G401 (cell line): ENCODE results near the gene NCF1. TPM values are rescaled to one million over a fixed set of nuclear protein-coding genes. Genes with fewer than 3 reads are reported as not detected.
"Not testable (repeated sequence)": the region's sequence is repeated elsewhere in the genome, so short reads cannot be mapped to it uniquely, and the experiment has no call there.

ENCODE experiments used
- DNase-seq: peaks from one replicate; pipeline ENCODE4 v3.0.0-alpha.2; 2015; ENCODE audit warnings: low spot score
- in situ Hi-C: cut with HindIII; loops from 2 replicates; pipeline ENCODE4 v1.10.0; 2016; ENCODE audit warnings: low sequenced_read_pairs, mixed read lengths
- total RNA-seq: library from RNA; depleted of rRNA; stranded (reverse); fragments of >200 nt; shearing (Covaris generic); gene quantifications from 2 replicates; pipeline ENCODE4 v1.2.3, GENCODE V29; 2014; rRNA removed

Gene NCF1
- total RNA-seq, result not detected in 2 replicates

GRCh38 chr7:74773760-74774750 is at the start of gene NCF1:
TSS of gene NCF1 (plus strand) at chr7:74774011. CDS start at chr7:74774032, 21 bp downstream.
- in situ Hi-C loops, result not testable (repeated sequence)

GRCh38 chr7:74725840-74726239 is 48.0 kb upstream of the NCF1 start:
- in situ Hi-C loops, result no loop called here

More at GRCh38 chr7:74773760-74774750, at the start of gene NCF1:
- DNase-seq, result not testable (repeated sequence)

DNA sequence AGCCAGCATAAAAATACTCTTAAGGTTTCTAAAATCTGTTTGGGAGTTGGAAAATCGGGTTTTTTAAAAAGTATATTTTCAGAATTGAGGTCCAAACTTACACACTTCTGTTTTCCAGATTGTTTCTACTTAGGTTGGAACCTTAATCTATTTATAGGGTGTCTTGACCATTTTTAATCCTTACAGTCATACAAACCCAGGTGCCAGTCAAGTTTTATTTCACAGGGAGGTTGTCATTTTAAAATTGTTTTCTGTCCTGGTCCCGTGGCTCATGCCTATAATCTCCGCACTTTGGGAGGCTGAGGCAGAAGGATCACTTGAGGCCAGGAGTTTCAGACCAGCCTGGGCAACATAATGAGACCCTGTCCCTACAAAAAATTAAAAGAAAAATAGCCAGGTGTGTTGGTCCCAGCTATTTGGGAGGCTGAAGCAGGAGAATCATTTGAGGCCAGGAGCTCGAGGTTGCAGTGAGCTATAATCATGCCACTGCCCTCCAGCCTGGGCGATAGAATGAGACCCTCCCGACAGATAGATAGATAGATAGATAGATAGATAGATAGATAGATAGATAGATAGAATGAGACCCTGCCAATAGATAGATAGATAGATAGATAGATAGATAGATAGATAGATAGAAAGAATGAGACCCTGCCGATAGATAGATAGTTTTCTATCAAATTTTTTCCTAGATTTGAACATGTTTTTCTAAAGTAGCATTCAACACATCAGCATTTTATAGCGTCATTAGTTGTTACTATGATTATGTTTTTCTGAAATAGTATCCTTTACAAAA is 47.3 kb upstream of the NCF1 start:
- in situ Hi-C loops, result no loop called here
- no peak for DNase-seq

More at GRCh38 chr7:74725840-74726239, 48.0 kb upstream of the NCF1 start:
- no peak for DNase-seq

DNA sequence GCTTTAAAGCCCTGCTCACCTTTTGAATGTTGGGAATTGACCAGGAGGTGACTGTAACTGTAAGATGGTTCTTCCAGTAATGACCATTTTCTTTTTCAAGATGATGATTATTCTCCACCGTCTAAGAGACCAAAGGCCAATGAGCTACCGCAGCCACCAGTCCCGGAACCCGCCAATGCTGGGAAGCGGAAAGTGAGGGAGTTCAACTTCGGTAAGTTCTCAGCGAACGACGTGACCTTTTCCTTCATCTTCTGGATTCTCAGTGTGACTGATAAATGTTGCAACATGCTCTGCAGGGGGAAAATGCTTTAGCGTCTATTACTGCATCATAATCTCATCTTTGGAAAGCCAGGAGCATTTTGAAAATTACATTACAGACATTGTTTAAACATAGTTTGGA is 45.1 kb upstream of the NCF1 start:
- DNase-seq, in situ Hi-C loops: not testable (repeated sequence)

DNA sequence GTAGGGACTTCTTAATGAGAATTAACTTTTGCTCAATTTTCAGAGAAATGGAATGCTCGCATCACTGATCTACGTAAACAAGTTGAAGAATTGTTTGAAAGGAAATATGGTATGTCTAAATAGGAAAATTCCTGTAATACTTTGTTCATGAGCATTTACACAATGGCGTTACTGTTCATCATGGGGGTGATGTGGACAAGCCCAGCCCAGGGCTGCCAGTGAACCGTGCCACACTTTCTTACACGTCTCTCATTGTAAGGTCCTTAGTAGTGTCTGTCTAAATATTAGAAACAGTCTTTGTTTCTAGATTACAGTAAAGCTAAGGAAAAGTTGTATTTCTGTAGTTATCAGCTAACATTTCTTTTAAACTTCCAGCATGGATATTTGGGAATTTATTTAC is 43.6 kb upstream of the NCF1 start:
- DNase-seq, in situ Hi-C loops: not testable (repeated sequence)

GRCh38 chr7:74739974-74740703 is 33.7 kb upstream of the NCF1 start:
- in situ Hi-C loops, DNase-seq: not testable (repeated sequence)

- in situ Hi-C loops, result not testable (repeated sequence)
Observed at GRCh38 chr7:74743936-74744557, 29.8 kb upstream of the NCF1 start.

DNA sequence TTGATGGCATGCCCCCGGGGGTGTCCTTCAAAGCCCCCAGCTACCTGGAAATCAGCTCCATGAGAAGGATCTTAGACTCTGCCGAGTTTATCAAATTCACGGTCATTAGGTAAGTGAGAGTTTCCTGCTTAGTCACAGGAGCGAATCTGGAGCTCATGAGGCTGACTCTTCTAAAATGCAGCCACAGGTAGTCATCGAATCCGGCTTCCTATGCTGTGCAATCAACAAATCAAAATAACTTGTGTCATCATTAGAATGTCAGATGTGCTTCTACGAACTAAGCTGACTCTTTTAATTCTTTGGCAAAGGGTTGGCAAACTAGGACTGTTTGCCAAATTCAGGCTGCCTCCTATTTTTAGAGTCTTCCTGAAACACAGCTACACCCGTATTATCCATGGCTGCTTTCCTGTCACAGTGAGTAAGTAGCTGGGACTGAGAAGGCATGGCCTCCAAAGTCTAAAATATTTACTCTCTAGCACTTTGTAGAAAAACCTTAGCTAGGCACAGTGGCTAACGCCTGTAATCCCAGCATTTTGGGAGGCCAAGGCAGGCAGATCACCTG is 19.8 kb upstream of the NCF1 start:
- in situ Hi-C loops, DNase-seq: not testable (repeated sequence)

More at GRCh38 chr7:74743936-74744557, 29.8 kb upstream of the NCF1 start:
- DNase-seq, result not testable (repeated sequence)

DNA sequence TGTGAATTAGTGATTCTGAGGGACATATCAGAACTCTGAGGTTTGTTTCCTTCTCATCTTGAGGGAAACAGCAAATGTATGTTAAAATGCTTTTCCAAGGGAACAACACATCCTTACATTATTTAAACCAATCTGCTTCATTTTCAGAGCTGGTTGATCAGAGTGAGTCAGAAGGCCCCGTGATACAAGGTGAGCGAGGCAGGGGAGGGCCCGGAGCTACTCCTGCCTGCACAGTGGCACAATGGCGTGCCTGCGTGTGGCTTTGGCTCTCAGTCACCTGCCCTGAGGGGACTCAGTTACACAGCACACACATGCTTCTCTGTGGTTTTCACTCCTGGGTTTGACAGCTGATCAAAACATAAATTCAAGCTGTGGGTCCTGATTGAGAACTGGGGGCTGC is 17.1 kb upstream of the NCF1 start:
- DNase-seq, in situ Hi-C loops: not testable (repeated sequence)

DNA sequence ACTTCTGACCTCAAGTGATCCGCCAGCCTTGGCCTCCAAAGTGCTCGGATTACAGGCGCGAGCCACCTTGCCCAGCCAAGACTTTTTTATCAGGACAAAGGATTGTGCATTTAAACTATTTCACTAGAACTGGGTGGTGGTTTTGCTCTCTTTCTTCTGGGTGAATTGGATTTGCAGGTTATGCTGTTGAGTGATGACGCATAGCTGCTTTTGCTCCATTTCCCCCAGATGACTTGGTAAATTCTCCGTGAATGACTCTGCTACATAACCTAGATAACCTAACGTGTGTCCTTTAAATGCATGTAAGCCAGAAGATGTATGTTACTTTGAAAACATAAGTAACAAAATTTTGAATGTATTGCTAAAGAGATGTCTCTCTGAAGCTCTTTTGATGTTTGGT is 15.5 kb upstream of the NCF1 start:
- DNase-seq, in situ Hi-C loops: not testable (repeated sequence)

- DNase-seq, in situ Hi-C loops: not testable (repeated sequence)
Observed at GRCh38 chr7:74758982-74759381, 14.8 kb upstream of the NCF1 start.

DNA sequence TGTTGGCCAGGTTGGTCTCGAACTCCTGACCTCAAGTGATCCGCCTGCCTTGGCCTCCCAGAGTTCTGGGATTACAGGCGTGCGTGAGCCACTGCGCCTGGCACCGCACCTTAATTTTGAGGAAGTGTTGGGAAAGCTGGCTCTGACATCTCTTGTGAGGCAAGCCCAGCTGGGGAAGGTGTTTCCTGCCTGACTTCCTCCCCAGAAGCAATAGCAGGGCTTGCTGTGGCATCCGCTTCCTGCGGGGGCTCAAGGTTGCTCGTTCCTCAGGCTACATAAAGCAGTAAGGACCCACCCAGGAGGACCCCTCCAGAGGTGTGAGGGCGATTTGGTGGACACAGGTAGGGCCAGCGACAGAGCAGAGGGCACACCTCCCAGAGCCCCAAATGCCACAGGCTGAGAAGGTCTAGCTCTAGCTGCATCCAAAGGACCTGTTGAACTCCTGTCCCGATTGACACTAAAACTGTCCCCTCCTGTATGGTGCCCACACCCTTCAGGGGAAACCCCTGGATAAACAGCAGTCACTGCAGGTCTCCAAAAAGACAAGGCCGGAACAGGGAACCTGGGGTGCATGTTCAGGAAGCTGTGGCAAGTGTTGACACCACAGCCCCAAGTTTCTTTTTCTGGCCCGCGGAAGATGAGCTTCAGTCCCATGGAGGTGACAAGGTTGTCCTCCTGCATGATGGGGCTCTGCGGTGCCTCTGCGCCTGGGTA is 8.4 kb upstream of the NCF1 start:
- DNase-seq, in situ Hi-C loops: not testable (repeated sequence)

GRCh38 chr7:74766509-74766908 is 7.3 kb upstream of the NCF1 start:
- DNase-seq, in situ Hi-C loops: not testable (repeated sequence)

- DNase-seq, in situ Hi-C loops: not testable (repeated sequence)
Observed at GRCh38 chr7:74766991-74767390, 6.8 kb upstream of the NCF1 start.

DNA sequence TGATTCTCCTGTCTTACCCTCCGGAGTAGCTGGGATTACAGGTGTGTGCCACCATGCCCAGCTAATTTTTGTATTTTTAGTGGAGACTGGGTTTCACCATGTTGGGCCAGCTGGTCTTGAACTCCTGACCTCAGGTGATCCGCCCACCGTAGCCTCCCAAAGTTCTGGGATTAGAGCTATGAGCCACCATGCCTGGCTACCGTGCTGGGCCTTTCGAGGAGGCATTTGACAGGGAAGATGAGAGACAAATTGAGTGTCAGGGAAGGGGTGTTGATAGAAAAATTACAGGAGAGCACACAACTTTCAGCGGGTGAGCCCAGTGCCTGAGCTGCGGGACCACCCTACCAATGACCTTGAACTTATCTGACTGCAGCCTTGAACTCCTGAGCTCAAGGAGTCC is 3.7 kb upstream of the NCF1 start:
- DNase-seq, in situ Hi-C loops: not testable (repeated sequence)

- in situ Hi-C loops, result not testable (repeated sequence)
Observed at GRCh38 chr7:74772093-74772492, 1.7 kb upstream of the NCF1 start.

GRCh38 chr7:74775111-74775510 is 1.3 kb downstream of the NCF1 start:
- in situ Hi-C loops, DNase-seq: not testable (repeated sequence)

More at GRCh38 chr7:74772093-74772492, 1.7 kb upstream of the NCF1 start:
- not testable (repeated sequence) for DNase-seq
